Stimulated activated CD4-positive, alpha-beta T cell treated with anti-CD3 and anti-CD28 coated beads, TNF-alpha, amount 100 ng/mL, for 1 hour (primary cell): Measurements from ENCODE around the gene C16orf74.

Experiments used
- DNase-seq, 3 donors: peaks; one replicate each; pipeline ENCODE4 v3.0.0-alpha.2; 2020; ENCODE audit warnings: low read depth in 3 of 3, low spot score in 1 of 3

Gene C16orf74

DNA sequence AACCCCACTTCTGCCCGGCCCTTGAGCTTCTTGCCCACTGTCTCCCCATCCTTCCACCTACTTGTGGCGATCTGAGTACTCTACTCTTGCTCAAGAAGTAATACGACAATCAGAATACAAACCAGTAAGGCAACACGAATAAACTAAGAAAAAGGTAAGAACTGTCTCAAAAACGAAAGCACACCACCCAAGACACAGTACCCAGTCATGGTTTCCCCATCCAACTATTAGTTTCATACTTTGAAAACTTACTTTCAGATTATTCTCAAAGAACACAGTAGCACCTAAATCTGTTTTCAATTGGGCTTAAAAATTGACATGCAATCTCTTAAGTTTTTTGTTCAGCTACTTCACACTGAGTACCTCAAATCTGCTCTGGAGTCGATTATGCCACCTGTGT, 76.1 kb downstream of the C16orf74 start:
- no peak for DNase-seq

DNA sequence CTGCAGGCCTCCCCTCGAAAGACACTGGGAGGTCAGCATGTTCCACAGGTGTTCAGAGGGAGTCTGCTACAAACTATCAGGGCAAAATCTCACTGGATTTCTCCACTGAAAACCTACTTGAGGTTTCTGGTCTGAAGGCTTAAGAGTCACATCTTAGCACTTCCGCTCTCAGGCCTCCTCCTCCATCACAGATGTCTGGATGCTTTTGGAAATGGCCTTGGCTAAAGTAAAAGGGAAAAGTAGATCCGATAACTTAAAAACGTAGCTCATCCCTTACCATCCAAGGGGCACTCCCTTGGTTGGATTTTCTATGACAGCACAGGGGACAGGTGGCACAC, 76.5 kb downstream of the C16orf74 start:
- no peak for DNase-seq

DNA sequence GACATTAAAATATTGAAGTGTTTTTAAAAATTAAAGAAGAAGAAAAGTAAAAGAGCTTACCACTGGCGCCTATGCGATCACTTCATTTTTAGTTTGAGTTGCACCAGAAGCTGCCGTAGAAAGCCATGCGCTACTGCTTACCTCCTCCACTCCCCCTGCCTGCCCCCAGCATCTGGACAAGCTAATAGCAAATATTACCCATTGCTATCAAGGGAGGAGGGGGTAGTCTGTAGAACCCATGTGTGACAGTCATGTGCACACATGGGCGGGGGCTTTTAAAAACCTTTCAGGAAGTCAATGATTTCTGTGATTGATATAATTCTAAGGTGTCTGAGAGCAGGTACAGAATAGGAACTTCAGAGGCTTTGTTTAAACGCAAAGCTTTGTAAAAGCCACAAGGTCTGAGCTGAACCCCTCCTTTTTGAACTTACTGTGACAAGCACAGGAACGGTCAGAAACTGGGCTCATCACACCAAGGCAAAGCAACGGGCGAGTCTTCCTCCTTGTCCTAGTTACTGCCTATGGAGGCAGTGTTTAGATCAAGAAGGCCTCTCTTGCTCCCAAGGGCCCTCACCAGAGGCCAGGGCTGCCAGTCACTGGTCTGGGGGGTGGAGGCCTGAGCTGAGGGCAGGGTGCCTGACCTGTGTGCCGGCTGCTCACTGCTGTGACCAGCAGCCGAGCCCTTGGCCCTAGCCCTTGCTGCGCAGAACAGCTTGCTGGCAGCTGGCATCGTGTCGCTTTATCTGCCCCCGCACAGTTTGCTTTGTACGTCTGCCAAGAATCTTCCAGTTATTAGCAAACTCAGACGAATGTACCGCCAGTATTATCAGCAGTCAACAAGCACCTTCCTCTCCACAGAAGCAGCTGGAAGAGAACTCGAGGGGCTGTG, 77.1 kb downstream of the C16orf74 start:
- no peak for DNase-seq

DNA sequence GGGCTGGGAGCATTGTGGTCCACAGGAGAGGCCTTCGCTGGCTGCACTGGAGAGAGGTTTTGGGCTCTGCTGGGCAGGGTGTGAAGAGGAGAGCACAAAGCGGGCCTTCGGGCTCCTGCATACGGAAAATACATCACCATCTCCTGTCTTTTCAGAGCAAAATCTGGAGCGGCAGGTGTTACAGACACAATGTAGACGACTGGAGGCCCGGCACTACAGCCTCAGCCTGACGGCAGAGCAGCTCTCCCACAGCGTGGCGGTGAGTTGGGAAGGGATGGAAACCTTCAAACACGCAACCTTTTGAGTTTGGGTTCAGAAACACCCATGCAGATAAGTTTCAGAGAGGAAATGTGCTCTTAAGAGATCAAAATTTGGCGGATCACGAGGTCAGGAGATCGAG, 80.1 kb downstream of the C16orf74 start:
- no peak for DNase-seq

DNA sequence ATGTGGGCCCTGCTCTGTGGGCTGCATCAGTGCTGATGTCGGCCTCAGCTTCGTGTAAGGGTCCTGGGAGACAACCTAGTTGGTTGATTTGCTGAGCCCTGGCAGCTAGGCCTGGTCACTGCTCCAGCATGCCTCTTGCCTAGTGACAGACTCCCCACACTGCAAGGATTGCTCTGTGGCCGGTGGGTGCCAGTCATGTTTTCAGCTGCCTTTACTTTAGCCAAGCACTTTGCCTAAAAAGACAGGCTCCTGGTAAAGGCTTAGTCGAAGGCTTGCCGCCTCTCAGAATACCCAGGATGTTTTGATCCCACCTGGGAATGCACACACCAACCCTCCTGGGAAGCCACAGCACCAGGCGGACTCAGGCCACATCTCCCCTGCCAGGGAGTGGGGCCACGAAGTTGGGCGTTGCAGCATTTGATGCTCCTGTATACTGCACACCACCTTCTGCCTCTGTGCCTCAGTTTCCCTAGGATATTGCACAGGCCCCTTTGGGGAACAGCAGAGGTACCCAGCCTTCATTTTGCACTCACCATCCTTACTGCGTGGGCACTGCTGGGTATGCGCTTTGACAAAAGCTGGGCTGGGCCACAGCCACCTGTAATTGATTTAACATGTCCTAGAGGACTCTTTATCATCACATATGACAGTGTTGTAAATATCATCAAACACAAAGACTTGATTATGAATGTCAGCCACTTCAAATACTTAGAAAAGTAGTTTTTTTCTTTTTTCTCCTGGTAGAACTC, 82.0 kb downstream of the C16orf74 start:
- no peak for DNase-seq

DNA sequence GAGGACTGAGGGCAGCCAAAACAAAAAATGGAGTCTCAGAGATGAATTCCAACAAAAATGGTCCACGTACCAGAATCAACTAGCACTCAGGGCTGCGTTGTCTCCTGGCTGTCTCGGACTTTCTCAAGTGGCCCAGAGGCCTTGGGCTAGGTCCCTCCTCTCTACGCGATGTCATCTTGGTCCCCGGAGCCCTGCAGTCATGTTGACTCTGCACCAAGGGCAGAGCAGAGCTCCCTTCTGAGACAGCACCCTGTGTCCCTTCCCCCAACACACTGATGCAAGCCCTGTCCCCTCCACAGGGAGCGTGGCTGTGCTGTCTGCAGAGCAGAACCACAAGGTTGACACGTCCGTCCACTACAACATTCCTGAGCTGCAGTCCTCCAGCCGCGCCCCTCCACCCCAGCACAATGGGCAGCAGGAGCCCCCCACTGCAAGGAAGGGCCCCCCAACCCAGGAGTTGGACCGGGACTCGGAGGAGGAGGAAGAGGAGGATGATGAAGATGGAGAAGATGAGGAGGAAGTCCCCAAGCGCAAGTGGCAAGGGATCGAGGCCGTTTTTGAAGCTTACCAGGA, 83.0 kb downstream of the C16orf74 start:
- no peak for DNase-seq

DNA sequence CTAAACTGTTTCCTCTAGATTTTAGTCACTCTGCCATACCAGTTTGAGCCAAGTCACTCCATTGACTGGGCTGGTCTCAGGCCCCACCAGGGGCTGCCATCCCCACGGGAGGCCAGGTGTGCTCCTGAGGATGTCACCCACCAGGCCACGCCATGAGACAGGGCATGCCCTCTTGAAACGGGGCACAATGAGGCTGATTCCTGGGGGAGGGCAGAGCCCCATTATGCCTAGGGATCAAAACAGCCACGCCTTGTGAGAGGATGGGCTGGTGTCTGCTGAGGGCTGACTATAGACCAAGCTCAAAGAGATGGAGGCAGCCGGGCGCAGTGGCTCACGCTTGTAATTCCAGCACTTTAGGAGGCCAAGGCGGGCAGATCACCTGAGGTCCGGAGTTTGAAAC, 83.6 kb downstream of the C16orf74 start:
- DNase-seq, result no peak

DNA sequence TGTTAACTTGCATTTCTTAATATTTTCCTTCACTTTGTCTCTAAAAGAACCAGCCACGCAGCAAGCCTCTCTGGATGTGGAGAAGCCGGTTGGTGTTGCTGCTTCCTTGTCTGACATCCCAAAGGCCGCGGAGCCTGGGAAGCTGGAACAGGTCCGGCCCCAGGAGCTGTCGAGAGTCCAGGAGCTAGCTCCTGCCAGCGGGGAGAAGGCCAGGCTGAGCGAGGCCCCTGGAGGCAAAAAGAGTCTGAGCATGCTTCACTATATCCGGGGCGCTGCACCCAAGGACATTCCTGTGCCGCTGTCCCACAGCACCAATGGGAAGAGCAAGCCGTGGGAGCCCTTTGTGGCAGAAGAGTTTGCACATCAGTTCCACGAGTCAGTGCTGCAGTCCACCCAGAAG, 85.0 kb downstream of the C16orf74 start:
- no peak for DNase-seq

DNA sequence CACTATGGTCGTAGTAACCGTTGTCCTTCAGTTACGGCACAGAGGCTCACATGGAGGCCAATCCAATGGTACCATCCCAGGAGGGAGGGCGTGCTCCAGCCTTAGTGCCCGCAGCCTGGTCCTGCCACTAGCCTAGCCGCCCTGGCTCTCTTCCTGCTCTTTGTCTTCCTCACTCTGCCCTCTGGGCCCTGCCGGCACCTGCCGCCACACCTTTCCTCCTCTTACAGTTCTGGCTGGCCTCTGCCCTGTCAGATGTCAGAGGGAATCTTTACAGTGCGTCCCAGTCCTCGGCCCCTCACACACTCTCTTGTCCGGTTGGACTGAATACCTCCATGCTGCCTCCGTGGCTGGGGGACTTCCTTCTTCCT, 85.5 kb downstream of the C16orf74 start:
- no peak for DNase-seq

DNA sequence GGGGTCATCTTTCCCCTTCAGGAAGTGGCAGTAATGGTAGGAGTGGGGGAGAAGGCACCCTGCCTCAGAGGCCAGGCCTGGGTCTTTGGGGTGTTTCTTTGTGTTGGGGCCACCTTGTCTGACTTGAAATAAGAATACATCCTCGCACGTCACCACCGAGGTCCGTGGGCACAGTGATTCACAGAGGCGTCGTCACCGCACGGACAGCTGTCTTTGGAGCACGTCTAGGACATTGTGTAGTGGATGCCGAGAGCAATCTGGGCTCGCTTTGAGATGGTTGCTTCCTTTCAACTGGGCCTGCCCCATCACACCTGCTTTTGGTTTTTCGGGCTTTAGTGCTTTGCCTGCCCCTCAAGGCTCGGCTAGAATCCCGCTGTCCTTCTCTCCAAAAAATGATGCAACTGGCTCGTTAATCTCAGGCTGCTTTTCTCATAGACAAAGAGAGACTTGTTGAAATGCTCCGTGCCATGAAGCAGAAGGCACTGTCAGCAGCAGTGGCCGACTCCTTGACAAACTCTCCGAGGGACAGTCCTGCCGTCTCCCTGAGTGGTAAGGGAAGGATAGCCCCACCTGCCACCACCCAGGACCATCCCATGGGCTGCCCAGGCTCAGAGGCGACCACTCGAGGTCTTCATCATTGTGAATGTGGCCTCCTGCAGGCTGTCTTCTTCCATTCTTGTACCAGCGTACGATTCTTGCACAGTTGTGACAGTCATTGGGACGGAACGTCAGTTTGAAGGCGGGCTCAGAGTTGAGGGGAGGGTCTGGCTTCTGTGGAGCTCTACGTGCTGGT, 86.1 kb downstream of the C16orf74 start:
- DNase-seq, result no peak

DNA sequence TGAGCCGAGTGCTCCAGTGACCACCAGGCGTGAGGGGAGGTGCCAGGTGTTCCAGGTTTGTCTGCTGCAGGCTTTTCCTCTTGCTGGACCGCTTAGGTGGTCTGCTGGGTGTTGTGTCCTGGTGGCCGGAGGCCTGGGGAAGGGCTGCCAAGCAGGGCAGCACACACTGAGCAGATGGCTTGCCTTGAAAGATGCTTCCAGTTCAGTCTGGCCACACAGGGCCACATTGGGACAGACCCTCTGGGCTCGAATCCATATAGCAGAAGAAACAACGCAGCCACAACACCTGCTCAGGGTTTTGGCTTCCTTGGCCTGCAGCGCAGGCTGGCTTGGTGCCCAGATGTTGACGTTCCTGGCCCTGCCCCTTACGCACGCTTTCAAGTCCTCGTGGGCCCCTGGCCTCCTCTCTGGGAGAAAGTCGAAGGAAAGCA, 87.0 kb downstream of the C16orf74 start:
- no peak for DNase-seq

DNA sequence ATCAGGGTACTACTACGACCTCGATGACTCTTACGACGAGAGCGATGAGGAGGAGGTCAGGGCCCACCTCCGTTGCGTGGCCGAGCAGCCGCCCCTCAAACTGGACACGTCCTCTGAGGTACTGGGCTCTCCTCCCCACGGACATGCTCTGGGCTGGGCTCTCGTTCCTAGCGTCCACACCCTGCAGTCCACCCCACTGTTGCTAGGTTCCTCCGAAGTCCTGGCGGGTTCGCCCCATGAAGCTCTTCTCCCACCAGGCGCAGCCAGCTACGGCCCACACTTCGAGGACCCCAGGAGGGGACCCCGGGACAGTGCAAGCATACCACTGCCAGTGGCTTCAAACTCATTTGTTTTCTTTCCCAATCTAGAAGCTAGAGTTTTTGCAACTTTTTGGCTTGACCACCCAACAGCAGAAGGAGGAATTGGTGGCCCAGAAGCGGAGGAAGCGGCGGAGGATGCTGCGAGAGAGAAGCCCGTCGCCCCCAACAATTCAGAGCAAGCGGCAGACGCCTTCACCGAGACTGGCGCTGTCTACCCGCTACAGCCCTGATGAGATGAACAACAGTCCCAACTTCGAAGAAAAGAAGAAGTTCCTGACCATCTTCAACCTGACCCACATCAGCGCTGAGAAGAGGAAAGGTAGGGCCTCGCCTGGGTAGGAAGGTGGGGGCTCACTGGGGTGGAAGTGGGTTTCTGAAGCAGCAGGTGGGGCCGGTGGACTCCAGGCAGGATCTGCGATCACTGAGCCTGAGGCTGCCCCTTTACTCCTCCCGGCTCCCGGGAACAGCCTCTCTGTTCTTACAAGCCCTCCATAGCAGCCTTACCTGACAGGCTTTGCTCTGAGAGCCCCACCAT, 87.7 kb downstream of the C16orf74 start:
- no peak for DNase-seq

DNA sequence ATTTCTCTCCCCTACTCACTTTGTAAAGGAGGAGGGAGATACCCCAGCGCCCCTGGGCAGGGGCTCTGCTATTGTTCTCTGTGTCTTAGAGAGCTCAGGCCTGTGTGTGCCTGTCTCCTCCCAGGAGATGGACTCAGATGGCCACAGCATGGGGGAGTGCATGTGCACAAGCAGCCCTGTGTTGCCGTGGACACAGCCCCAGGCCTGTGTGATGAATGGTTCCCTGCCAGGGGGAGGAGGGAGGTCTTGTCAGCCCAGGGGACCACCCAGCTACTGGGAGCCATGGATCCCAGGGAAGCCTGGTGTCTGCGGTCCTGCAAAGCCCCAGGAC, 88.4 kb downstream of the C16orf74 start:
- DNase-seq, result no peak

DNA sequence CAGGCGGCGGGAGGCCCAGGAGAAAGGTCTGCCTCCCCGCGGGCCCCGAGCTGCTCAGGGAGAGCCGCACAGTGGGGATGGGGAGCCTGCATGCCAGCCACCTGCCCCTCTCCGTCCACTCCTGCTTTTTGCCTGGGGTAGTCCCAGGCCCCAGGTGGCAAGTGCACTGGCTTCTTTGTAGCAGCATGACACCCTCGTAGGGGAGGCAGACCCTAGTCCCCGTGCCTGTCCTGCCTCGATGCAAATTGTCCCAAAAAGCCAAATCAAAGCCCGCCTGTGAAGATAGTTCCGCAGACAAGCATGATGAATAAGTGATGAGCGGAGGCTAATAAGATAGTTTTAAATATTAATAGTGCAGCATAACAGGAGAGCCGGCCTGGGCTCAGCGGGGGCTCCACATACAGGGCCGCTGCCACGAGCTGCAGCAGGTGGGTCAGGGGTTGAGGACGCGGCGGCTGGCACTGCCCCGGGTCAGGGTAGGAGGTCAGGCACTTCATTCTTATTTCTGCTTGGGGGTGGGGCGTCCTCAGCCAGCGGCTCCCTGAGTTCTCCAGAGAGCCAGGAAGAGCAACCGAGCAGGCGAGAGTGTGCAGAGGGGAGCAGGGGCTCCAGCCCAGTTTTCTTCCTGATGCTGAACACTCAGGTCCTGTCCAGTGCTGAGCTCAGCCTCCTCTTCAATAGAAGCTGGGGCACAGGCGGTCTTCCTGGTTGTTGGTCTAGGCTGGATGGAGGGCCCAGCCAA, 89.0 kb downstream of the C16orf74 start:
- no peak for DNase-seq

DNA sequence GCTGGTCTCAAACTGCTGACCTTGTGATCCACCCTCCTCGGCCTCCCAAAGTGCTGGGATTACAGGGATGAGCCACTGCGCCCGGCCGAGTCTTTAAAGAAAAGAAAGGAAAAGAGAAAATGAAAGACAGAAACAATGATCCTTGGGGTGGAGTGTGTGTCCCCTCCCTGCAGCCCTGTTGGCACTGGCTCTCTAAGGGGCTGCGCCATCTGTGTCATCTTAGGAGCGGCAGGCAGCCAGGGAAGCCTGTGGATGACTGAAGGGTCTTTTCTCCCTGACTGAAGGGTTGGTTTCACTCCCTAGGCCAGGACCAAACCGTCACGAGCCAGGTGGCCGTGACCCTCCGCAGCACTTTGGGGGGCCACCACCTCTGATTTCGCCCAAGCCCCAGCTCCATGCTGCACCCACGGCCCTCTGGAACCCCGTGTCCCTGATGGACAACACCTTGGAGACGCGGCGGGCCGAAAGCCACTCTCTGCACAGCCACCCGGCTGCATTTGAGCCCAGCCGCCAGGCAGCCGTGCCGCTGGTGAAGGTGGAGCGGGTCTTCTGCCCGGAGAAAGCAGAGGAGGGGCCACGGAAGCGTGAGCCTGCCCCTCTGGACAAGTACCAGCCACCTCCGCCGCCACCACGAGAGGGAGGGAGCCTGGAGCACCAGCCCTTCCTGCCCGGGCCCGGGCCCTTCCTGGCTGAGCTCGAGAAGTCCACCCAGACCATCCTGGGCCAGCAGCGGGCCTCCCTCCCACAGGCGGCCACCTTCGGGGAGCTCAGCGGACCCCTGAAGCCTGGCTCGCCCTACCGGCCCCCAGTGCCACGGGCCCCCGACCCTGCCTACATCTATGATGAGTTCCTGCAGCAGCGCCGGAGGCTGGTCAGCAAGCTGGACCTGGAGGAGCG, 89.8 kb downstream of the C16orf74 start:
- DNase-seq, result no peak

DNA sequence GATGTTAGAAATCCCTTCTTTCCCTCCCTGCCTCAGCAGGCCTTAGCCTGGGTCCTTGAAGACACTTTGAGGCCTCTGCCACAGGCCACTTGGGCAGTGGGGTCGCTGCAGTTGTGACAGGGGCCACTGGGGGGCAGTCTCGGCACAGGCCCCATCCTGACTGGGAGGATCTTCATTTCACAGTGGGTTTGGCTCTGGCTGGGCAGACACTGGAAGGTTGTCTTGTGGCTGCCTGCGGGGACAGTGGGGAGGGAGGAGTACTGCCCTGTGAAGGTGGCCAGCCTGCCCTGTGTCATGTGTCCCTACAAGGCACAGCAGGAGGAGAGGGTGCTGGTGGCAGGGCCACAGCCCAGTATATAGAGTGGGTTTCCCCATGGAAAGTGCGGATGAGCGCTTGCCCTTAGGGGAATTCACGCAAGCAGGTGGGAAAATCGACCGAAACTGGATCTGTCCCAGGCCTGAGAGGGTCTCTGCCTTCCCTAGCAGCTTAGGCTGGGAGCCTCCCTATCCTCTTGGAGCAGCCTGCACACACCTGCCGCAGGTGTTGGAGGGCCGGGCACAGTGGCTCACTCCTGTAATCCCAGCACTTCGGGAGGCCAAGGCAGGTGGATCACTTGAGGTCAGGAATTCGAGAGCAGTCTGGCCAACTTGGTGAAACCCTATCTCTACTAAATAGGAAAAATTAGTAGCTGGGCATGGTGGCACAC, 90.9 kb downstream of the C16orf74 start:
- peak; percentile 4 to 56 (median 19) for DNase-seq

DNA sequence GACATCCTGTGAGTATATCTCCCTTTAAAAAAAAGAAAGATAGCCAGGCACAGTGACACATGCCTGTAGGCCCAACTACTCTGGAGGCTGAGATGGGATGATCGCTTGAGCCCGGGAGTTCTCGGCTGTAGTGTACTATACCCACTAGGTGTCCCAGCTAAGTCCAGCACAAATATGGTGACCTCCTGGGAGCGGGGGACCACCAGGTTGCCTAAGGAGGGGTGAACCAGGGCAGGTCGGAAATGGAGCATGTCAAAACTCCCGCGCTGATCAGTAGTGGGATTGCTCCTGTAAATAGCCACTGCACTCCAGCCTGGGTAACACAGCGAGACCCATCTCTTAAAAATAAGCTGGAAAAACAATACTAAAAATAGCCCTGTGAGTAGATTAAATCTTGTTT, 91.6 kb downstream of the C16orf74 start:
- no peak for DNase-seq
